Inflammatory macrophage (primary cell): ENCODE results near the gene EPN3.

Experiments
- DNase-seq, 2 donors: peaks; one replicate each; pipeline ENCODE4 v3.0.0-alpha.2; 2020 to 2022

EPN3 gene

GRCh38 chr17:50511058-50511457 lies 21.5 kb upstream of the EPN3 start:
- DNase-seq = no peak

DNA sequence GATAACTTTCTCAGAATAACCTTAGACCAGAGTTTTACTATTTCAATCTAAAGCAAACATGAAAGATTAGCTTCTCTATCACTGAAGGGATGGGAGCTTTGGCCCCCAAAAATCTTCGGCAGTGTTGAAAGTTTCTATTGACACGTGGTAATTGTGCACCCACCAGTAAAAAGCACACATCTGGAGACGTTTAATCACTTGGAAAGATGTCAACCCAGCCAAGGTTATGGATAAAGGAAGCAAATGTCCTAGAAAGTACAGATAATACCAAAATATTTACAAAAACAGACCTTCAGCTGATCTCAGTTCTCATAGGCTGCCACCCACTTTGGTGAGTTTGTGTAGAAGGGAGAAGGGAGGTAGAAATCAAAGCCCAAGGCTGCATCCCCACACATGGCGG lies 19.0 kb upstream of the EPN3 start:
- no peak for DNase-seq

DNA sequence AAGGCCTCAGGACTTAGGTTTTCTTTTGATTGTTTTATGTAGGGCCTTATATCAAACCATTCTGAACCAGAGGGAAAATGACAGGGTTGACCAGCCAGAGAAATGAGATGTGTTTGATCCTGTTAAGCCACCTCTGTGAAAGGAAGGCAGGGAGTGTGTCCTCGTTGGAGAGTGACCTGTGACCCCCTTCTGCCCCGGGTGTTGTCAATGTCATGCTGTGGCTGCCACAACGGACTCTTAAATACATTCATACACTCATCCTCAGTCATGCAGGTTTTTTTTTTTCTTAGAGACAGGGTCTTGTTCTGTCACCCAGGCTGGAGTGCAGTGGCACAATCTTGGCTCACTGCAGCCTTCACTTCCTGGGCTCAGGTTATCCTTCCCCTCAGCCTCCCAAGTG lies 18.1 kb upstream of the EPN3 start:
- no peak for DNase-seq

DNA sequence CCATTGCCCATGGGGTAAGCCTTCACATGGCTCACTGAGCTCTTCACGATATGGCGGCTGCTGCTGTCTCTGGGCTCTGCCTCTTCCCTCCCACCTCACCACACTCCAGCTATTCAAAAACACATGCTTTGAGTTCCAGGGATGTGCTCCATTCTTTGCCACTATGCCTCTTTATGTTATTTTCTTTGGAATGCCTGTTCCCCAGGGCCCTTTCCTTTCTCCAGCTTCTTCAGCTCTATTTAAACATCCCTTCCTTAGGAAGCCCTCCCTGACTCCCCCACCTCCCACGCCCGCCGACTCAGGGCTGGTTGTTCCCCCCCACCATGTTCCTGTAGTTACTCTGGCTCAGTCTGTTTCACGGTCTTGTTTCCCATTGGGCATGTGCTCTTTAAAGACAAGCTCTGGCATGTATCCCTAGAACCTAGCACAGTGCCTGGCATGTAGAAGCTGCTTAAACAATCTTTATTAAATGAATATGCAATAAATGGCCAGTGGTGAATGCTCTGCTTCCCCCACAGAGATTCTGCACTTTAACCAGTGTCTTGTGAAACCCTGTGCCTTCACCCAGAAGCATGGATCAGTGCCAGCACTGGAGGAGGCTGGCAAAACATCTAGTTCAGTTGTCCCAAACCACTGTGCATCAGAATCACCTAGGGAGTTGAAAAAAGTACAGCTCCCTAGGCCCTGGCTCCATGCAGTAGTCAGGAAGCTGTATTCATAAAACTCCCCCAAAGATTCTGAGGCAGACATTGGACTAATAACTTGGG lies 17.4 kb upstream of the EPN3 start:
- peak; percentile 51 to 58 for DNase-seq

- DNase-seq = no peak
Measured at GRCh38 chr17:50517011-50517410, 15.5 kb upstream of the EPN3 start.

GRCh38 chr17:50517504-50518383 lies 14.8 kb upstream of the EPN3 start:
- DNase-seq = no peak

DNA sequence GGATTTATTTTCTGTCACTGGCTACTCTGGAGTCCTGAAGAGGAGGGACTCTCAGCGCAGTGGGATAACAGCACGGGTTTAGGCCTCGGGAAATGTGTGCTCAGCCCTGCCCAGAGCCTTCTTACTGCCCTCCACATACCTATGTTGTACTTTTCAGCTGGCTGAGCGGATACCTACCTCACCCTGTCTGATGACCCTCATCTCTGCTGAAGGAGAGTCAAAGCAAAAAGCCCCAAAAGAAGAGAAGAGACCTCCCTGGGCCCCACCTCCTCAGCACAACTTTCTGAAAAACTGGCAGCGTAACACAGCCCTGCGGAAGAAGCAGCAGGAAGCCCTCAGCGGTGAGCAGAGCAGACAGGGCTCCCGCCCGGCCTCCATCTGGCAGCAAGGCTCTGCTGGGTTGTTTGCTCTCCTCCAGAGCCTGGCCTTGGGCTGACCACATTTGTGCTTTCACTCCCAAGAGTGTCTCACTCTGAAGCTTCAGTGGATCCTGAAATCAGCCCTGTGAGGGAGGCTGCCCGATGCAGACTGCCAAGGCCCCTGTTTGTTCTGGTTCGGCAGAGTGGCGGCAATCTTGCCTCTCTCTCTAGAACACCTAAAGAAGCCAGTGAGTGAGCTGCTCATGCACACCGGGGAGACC lies 14.0 kb upstream of the EPN3 start:
- no peak for DNase-seq

DNA sequence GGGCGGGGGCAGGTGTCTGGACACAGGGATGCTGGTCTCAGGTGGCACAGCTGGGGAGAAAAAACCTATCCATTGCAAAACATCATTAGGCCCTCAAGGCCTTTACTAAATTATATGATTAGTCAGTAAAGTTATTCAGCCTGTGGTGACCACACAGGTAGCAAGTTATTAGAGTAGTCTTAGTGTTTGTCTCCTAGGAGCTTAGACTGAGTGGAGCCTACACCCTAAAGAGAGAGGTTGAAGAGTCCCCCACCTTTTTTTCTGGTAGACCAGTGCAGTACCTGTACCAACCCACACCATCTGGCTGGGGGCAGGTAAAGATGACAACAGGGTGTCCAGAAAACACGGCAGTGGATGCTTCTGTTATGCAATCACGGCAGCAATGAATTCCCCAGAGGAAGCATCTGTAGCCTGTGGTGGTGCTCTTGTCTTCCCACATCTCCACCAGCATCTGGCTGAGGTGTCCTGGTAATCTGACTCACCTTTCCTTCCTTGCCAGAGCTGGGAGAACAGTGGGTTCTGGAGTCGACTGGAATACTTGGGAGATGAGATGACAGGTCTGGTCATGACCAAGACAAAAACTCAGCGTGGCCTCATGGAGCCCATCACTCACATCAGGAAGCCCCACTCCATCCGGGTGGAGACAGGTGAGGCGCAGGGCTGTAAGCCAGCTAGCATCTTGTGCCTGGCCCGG lies 13.2 kb upstream of the EPN3 start:
- no peak for DNase-seq

DNA sequence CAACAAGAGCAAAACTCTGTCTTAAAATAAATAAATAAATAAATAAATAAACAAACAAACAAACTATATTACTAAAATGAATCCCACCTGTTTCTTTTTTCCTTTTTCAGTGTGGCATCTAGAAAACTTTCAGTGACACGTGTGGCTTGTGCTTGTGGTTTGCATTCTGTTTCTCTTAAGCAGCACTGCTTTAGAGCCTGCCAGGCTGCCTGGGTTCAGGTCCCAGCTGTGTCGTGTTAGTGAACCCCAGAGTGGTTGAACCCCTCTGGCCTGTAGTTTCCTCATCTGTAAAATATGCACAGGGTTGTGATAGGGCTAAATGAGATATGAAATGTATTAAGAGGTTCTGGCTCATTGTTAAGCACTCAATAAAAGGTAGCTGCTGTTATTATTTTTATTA lies 12.1 kb upstream of the EPN3 start:
- DNase-seq = no peak

DNA sequence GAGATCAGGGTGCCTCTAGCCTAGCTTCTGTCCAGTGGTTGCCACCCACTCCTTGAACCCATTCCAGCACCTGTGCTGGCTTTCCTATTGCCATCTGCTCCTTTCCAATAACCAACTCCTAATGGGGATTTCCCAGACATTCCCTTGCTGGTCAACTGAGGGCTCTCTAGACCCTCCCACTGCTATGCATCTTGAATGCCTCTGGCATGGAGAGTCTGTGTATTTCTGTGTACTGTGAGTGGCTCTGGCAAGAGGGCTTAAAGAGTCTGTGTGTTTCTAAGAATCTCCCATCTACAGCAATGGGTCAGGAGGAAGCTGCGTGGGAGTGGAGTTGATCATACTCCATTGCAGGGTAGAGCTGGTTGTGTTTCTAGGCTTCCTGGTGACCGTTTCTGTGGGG lies 11.0 kb upstream of the EPN3 start:
- no peak for DNase-seq

DNA sequence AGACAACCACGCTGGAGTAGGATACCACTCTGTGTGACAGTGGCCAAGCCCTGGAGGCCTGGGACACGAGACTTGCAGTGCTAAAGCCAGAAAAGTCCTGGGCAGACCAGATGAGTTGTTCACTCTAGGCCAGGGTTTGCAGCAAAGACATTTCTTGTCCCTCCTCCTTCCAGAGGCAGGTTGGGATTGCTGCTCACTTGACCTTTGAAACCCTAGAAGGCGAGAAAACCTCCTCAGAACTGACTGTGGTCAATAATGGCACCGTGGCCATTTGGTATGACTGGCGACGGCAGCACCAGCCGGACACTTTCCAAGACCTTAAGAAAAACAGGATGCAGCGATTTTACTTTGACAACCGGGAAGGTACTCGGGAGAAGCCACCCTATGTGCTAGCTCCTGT lies 9.8 kb upstream of the EPN3 start:
- DNase-seq = no peak

- no peak for DNase-seq
Measured at GRCh38 chr17:50523208-50523607, 9.3 kb upstream of the EPN3 start.

DNA sequence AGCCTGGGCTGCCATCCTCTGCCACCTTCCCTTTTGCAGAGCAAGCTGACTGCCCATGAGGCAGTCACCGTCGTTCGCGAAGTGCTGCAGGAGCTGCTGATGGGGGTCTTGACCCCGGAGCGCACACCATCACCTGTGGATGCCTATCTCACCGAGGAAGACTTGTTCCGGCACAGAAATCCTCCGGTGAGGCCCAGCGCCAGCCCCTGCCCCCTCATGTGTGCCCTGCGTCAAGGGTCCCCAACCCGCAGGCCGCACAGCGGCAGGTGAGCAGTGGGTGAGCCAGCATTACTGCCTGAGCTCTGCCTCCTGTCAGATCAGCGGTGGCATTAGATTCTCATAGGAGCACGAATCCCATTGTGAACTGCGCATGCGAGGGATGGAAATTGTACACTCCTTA lies 7.7 kb upstream of the EPN3 start:
- DNase-seq = no peak

GRCh38 chr17:50527155-50527762 lies 5.3 kb upstream of the EPN3 start:
- no peak for DNase-seq

GRCh38 chr17:50527949-50528474 lies 4.5 kb upstream of the EPN3 start:
- DNase-seq = no peak

- no peak for DNase-seq
Measured at GRCh38 chr17:50529849-50530248, 2.7 kb upstream of the EPN3 start.

- no peak for DNase-seq
Measured at GRCh38 chr17:50531428-50532025, 1.0 kb upstream of the EPN3 start.

- no peak for DNase-seq
Measured at GRCh38 chr17:50533185-50533584, 650 bp downstream of the EPN3 start.

DNA sequence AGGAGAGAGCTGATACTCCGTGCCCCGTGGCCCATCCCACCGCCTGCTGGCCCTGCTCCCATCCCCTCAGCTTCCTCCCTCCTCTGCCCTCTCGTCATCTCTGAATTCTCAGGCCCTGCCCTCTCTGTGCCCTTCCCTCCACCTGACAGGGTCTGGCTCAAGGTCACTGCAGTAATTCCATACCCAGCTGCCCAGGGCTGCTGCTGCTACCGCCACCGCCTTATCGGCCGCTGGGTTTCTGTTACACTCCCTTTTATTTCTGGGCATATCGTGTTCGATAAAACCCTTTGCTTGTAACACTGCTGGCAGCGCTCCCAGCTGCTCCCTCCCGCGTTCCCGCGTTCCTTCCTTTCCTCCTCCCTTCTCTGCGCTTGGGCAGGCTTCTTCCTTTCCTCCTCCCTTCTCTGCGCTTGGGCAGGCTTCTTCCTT lies 1.2 kb downstream of the EPN3 start:
- no peak for DNase-seq

GRCh38 chr17:50534222-50534978 lies 1.9 kb downstream of the EPN3 start:
- no peak for DNase-seq

- DNase-seq = no peak
Measured at GRCh38 chr17:50534979-50535326, 2.4 kb downstream of the EPN3 start.
